SK-N-MC (cell line): ENCODE measurements around the gene CMIP.

ENCODE experiments used
- EZH2 ChIP-seq: fragments of 200-600 bp; sonication (generic); IDR thresholded peaks from one replicate; pipeline ENCODE4 v1.6.1; 2017; ENCODE audit warnings: antibody characterized with exemption
- POLR2AphosphoS5 ChIP-seq: IDR thresholded peaks from 2 replicates; pipeline ENCODE4 v1.6.1; 2012; ENCODE audit warnings: mild to moderate bottlenecking, low read depth, low read length, borderline replicate concordance

- TF ChIP-seq POLR2AphosphoS5 (no peak), EZH2 (no peak)
Measured at GRCh38 chr16:81543571-81543970, 99.0 kb downstream of the CMIP start.
